MCF 10A (cell line): ENCODE results near the gene FHL2. TPM values are rescaled to one million over a fixed set of nuclear protein-coding genes. Genes with fewer than 3 reads are reported as not detected.

Experiments
- BruUV-seq: library from RNA; stranded (reverse); fragments of 400-500 nt; replicated peaks from 2 replicates; lab custom pipeline; 2021; lab: Mats Ljungman, UMichigan
- CTCF ChIA-PET: fragments of 300-600 bp; sonication (Branson Sonifier 250); formaldehyde crosslinking; extraction: SDS; loops from one replicate; lab custom pipeline; 2021; ENCODE audit warnings: antibody characterized with exemption, inconsistent platforms; lab: Yijun Ruan, JAX
- POLR2A ChIA-PET: fragments of 300-600, 350-650 bp; sonication (Branson Sonifier 250); formaldehyde crosslinking; extraction: SDS; loops from one replicate; lab custom pipeline; 2020; ENCODE audit warnings: antibody characterized with exemption, inconsistent platforms; lab: Yijun Ruan, JAX
- DNase-seq: peaks from one replicate; pipeline ENCODE4 v3.0.0-alpha.2; 2018; ENCODE audit not compliant: unreplicated experiment
- H3K27ac Mint-ChIP-seq: one replicate; pipeline ENCODE4 v1.8.0; 2022; ENCODE audit warnings: mild to moderate bottlenecking, low read depth, mixed read lengths; ENCODE audit not compliant: unreplicated experiment
- H3K27me3 Mint-ChIP-seq: one replicate; pipeline ENCODE4 v1.8.0; 2022; ENCODE audit warnings: mixed read lengths; ENCODE audit not compliant: insufficient read depth, unreplicated experiment
- H3K36me3 Mint-ChIP-seq: one replicate; pipeline ENCODE4 v1.8.0; 2022; ENCODE audit warnings: mild to moderate bottlenecking, moderate library complexity, mixed read lengths; ENCODE audit not compliant: insufficient read depth, unreplicated experiment
- H3K4me1 Mint-ChIP-seq: one replicate; pipeline ENCODE4 v1.8.0; 2022; ENCODE audit warnings: mixed read lengths; ENCODE audit not compliant: insufficient read depth, unreplicated experiment
- H3K4me3 Mint-ChIP-seq: one replicate; pipeline ENCODE4 v1.8.0; 2022; ENCODE audit warnings: mild to moderate bottlenecking, moderate library complexity, mixed read lengths; ENCODE audit not compliant: unreplicated experiment
- H3K9me3 Mint-ChIP-seq: one replicate; pipeline ENCODE4 v1.8.0; 2022; ENCODE audit warnings: mixed read lengths; ENCODE audit not compliant: unreplicated experiment
- CTCF ChIP-seq: fragments of 200-600 bp; IDR thresholded peaks from one replicate; pipeline ENCODE4 v1.8.0; 2022; ENCODE audit warnings: antibody characterized with exemption, mild to moderate bottlenecking; ENCODE audit not compliant: unreplicated experiment
- intact Hi-C: fragments of 100-400 bp; cut with micrococcal nuclease; formaldehyde crosslinking; loops from 2 replicates; pipeline ENCODE4 v1.14.1; 2022
- total RNA-seq: library from RNA; stranded (reverse); gene quantifications from 2 replicates; pipeline ENCODE4 v1.2.3, GENCODE V29; 2022

The FHL2 gene
- total RNA-seq, 1 experiment from 2014 or later = 93.2 TPM

- TF ChIP-seq CTCF = peak; percentile 44
- ChIA-PET CTCF (interaction anchor here (0.6 to 7.0 kb wide), 25 partner anchors 11 to 279 kb away, joined by 3 to 81 read pairs (median 4); no protein-coding TSS in a partner anchor), POLR2A (interaction anchor here (0.6 to 1.1 kb wide), 4 partner anchors 16 to 465 kb away, joined by 3 to 4 read pairs (median 3); no protein-coding TSS in a partner anchor)
- no peak overlapping the region for H3K4me3 Mint-ChIP-seq
- H3K4me1 Mint-ChIP-seq = peaks cover 6% of the 10 kb centered on the region
- peaks cover 87% of the 10 kb centered on the region for H3K36me3 Mint-ChIP-seq
- BruUV-seq = no TSS peak
- intact Hi-C loops = loop anchor here (1.0 kb wide), 1 partner anchor 176 kb away; no protein-coding TSS in a partner anchor
- no peak overlapping the region for H3K27ac Mint-ChIP-seq
- no peaks in the 10 kb centered on the region for H3K9me3 Mint-ChIP-seq
- H3K27me3 Mint-ChIP-seq = no peaks in the 10 kb centered on the region
- DNase-seq = peak; percentile 58
Observed at GRCh38 chr2:105344704-105345345, 54.0 kb downstream of the FHL2 start.

- no peak for DNase-seq
- POLR2A ChIA-PET = interaction anchor here (0.6 to 4.7 kb wide), 5 partner anchors 9 to 301 kb away, joined by 3 to 48 read pairs (median 14); partner anchors contain the start of genes FHL2, MRPS9 and TGFBRAP1
- Mint-ChIP-seq H3K27ac (no peak overlapping the region), H3K4me1 (peaks cover 13% of the 10 kb centered on the region), H3K9me3 (no peaks in the 10 kb centered on the region), H3K4me3 (peak overlapping the region; percentile 86), H3K36me3 (peaks cover 44% of the 10 kb centered on the region), H3K27me3 (no peaks in the 10 kb centered on the region)
- no peak for TF ChIP-seq CTCF
- no TSS peak for BruUV-seq
- CTCF ChIA-PET = interaction anchor here (0.8 to 2.3 kb wide), 5 partner anchors 17 to 237 kb away, joined by 3 to 17 read pairs (median 3); no protein-coding TSS in a partner anchor
- intact Hi-C loops = no loop called here
Observed at GRCh38 chr2:105339414-105339813, 59.4 kb downstream of the FHL2 start.

GRCh38 chr2:105338020-105338385 is 60.8 kb downstream of the FHL2 start:
- intact Hi-C loops = no loop called here
- H3K27me3 Mint-ChIP-seq = no peaks in the 10 kb centered on the region
- BruUV-seq = TSS peak; percentile 45
- ChIA-PET POLR2A (interaction anchor here (0.6 to 4.7 kb wide), 10 partner anchors 9 to 300 kb away, joined by 3 to 48 read pairs (median 5); partner anchors contain the start of genes FHL2, MRPS9 and TGFBRAP1), CTCF (interaction anchor here (0.7 to 1.5 kb wide), 7 partner anchors 10 to 211 kb away, joined by 3 to 13 read pairs (median 3); no protein-coding TSS in a partner anchor)
- peak overlapping the region; percentile 100 for H3K27ac Mint-ChIP-seq
- no peak for DNase-seq
- peaks cover 34% of the 10 kb centered on the region for H3K36me3 Mint-ChIP-seq
- peaks cover 13% of the 10 kb centered on the region for H3K4me1 Mint-ChIP-seq
- no peaks in the 10 kb centered on the region for H3K9me3 Mint-ChIP-seq
- no peak for TF ChIP-seq CTCF
- peak overlapping the region; percentile 86 for H3K4me3 Mint-ChIP-seq
